AG04450 (cell line): ENCODE results near the gene QRFP. TPM values are rescaled to one million over a fixed set of nuclear protein-coding genes. Genes with fewer than 3 reads are reported as not detected.
A peak's percentile ranks its signal among the peaks of the same experiment; 100 is the strongest.

Experiments
- CTCF ChIA-PET: fragments of 300-600, 350-600 bp; formaldehyde crosslinking; extraction: SDS; loops from one replicate; lab custom pipeline; 2022; ENCODE audit warnings: antibody characterized with exemption, inconsistent platforms; lab: Charles Lee
- POLR2A ChIA-PET: fragments of 350-600 bp; formaldehyde crosslinking; extraction: SDS; loops from one replicate; lab custom pipeline; 2021; ENCODE audit warnings: antibody characterized with exemption, inconsistent platforms; lab: Yijun Ruan, JAX
- DNase-seq: peaks from one replicate; pipeline ENCODE4 v3.0.0-alpha.2; 2011; ENCODE audit warnings: low read depth, low spot score
- H3K27ac ChIP-seq: one replicate; pipeline ENCODE4 v1.5.1; 2012; ENCODE audit warnings: low read depth, low read length, control low read depth
- H3K27me3 ChIP-seq: one replicate; pipeline ENCODE4 v1.6.0; 2012; ENCODE audit warnings: low read length; ENCODE audit not compliant: control insufficient read depth, insufficient read depth
- H3K4me3 ChIP-seq: 2 replicates; pipeline ENCODE4 v1.5.1; 2011; ENCODE audit warnings: mild to moderate bottlenecking, low read depth, low read length, control low read depth
- H3K9me3 ChIP-seq: 2 replicates; pipeline ENCODE4 v1.5.1; 2012; ENCODE audit warnings: low read length; ENCODE audit not compliant: control insufficient read depth, insufficient read depth
- polyA plus RNA-seq: library from polyadenylated mRNA; depleted of rRNA; stranded (reverse); fragments of >200 nt; gene quantifications from 2 replicates; pipeline ENCODE4 v1.2.3, GENCODE V29; 2011
- TF ChIP-seq, protein P1 (sequence below): IDR thresholded peaks from 2 replicates; pipeline ENCODE4 v1.5.1; 2011; ENCODE audit warnings: low read depth, low read length, control low read depth, inconsistent platforms

Gene QRFP
- polyA plus RNA-seq, 1 experiment: not detected

DNA sequence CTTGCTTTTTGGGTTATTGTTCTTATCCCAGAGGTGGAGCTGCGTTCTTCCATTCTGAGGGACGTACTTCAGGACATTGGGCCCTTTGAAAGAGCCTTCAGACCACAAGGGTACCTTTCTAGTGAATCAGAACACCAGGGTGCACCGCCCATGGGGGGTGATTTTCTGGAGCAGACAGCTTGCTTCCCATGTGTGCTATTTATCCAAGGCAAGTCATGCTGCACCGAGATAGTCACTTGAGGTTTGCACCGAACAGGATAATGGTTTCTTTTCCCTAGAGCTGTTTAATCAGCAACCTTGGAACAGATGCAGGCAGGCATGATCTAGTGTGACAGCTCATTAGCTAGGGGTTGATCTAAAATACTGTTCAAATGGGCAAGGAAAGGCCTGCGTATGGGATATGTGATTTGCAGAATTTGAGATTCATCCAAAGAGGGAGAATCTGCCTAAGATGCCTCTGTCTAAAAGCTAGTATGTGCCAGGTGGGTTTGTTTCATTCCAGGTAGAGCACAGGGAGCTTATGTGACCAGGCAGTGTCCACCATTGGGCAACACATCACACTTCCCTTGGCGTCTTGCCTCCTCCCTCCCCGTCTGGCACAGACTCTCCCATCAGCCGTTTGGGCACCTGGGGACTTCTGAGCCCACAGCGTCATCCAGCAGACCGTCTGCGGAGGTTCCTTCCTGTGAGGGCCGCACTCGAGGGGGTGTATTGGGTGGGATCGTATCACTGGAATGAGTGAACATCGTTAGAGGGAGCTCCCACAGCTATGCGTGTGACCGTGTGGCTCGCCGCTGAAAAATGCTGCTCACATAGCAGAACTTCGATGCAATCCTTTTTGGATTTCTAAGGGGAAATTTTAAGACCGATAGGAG lies 38.5 kb downstream of the QRFP start:
- peak overlapping the region; percentile 94 for H3K27ac ChIP-seq
- H3K4me3 ChIP-seq: 0 out of 2 replicates have a peak overlapping the region, but pooled peaks have one; percentile 7
- POLR2A ChIA-PET: interaction anchor here (0.5 to 1.6 kb wide), 5 partner anchors 12 to 188 kb away, joined by 3 to 6 read pairs (median 3); no protein-coding TSS in a partner anchor
- peak; percentile 82 for DNase-seq
- no peaks in the 10 kb centered on the region for H3K27me3 ChIP-seq
- CTCF ChIA-PET: interaction anchor here (0.8 to 2.4 kb wide), 7 partner anchors 9 to 188 kb away, joined by 3 to 22 read pairs (median 11); no protein-coding TSS in a partner anchor
- TF ChIP-seq, protein P1, sequence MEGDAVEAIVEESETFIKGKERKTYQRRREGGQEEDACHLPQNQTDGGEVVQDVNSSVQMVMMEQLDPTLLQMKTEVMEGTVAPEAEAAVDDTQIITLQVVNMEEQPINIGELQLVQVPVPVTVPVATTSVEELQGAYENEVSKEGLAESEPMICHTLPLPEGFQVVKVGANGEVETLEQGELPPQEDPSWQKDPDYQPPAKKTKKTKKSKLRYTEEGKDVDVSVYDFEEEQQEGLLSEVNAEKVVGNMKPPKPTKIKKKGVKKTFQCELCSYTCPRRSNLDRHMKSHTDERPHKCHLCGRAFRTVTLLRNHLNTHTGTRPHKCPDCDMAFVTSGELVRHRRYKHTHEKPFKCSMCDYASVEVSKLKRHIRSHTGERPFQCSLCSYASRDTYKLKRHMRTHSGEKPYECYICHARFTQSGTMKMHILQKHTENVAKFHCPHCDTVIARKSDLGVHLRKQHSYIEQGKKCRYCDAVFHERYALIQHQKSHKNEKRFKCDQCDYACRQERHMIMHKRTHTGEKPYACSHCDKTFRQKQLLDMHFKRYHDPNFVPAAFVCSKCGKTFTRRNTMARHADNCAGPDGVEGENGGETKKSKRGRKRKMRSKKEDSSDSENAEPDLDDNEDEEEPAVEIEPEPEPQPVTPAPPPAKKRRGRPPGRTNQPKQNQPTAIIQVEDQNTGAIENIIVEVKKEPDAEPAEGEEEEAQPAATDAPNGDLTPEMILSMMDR: no peak
- H3K9me3 ChIP-seq: no peaks in the 10 kb centered on the region

DNA sequence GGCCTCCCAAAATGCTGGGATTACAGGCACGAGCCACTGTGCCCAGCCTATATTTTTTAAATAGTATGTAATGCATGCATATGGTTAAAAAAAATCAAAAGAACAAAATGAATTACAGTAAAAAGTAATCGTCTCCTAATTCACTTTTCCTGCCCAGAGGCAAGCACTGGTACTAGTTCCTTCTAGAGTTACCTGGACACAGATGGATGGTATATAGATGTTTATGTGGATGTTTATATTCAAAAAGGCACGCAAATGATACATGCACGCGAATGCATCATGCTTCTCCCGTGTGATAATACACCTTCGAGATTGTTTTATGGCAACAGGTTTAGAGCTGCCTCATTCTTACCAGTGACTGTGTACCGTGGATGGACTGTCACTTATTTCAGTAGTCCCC lies 40.1 kb downstream of the QRFP start:
- no peak overlapping the region for H3K27ac ChIP-seq
- POLR2A ChIA-PET: no interaction called here
- DNase-seq: no peak
- no peak overlapping the region for H3K4me3 ChIP-seq
- H3K9me3 ChIP-seq: no peaks in the 10 kb centered on the region
- CTCF ChIA-PET: interaction anchor here (0.6 kb wide), 1 partner anchor 155 kb away, joined by 6 read pairs; no protein-coding TSS in a partner anchor
- no peaks in the 10 kb centered on the region for H3K27me3 ChIP-seq
- TF ChIP-seq, protein P1: no peak

DNA sequence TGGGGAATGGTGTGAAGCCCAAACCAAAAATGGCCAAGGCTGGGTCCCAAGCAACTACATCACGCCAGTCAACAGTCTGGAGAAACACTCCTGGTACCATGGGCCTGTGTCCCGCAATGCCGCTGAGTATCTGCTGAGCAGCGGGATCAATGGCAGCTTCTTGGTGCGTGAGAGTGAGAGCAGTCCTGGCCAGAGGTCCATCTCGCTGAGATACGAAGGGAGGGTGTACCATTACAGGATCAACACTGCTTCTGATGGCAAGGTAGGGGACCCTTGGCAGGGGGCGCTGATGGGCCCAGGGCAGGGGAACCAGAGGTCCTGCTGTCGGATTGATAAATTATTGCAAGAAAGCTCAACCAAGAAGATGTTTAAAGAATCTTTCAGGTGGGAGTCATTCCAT lies 41.8 kb downstream of the QRFP start:
- ChIA-PET POLR2A (no interaction called here), CTCF (interaction anchor here (0.8 to 5.4 kb wide), 4 partner anchors 11 to 153 kb away, joined by 3 to 38 read pairs (median 6); no protein-coding TSS in a partner anchor)
- TF ChIP-seq, protein P1: no peak
- Histone ChIP-seq H3K9me3 (no peaks in the 10 kb centered on the region), H3K4me3 (no peak overlapping the region), H3K27me3 (no peaks in the 10 kb centered on the region), H3K27ac (no peak overlapping the region)
- no peak for DNase-seq

DNA sequence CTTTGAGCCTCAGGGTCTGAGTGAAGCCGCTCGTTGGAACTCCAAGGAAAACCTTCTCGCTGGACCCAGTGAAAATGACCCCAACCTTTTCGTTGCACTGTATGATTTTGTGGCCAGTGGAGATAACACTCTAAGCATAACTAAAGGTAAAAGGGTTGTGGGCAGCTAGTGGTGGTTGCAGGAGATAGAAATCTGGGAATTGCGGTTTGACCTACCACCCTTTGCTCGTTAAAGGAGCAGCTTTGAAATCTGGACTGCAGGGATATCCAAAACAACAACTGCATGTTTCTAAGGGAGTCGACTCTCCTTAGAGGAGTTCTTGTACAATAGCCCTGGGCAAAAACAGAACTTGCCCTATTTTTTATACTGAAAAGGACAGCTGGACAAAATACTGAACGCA lies 42.5 kb downstream of the QRFP start:
- TF ChIP-seq, protein P1: no peak
- CTCF ChIA-PET: interaction anchor here (0.8 to 5.4 kb wide), 4 partner anchors 12 to 153 kb away, joined by 3 to 38 read pairs (median 6); no protein-coding TSS in a partner anchor
- Histone ChIP-seq H3K27me3 (no peaks in the 10 kb centered on the region), H3K27ac (no peak overlapping the region), H3K9me3 (no peaks in the 10 kb centered on the region), H3K4me3 (no peak overlapping the region)
- POLR2A ChIA-PET: no interaction called here
- DNase-seq: no peak
